ENCODE measurements around the gene FCSK.
"Not testable (repeated sequence)": the region's sequence is repeated elsewhere in the genome, so short reads cannot be mapped to it uniquely, and the experiment has no call there.

Gene FCSK

GRCh38 chr16:70523076-70523742 lies 68.8 kb downstream of the FCSK start, which contains the start of gene COG4:
TSS of gene COG4 (minus strand) at chr16:70523554. CDS start at chr16:70523543, 11 bp downstream.
- H3K27me3 ChIP-seq (ENCODE audit: control insufficient read depth in 1 of 2, insufficient read depth in 2 of 2, low read length in 2 of 2) = no peaks in the 10 kb centered on the region
- peak within 1 kb of the TSS; percentile 87 to 90 for H3K9ac ChIP-seq (ENCODE audit: low read depth in 1 of 2, low read length in 2 of 2)
- peaks cover 9 to 12% of the 10 kb centered on the region in 2 donors for H3K36me3 ChIP-seq (ENCODE audit: control insufficient read depth in 1 of 2, insufficient read depth in 2 of 2, low read length in 2 of 2)
- H3K4me1 ChIP-seq (ENCODE audit: control insufficient read depth in 1 of 2, insufficient read depth in 2 of 2, low read length in 2 of 2) = peaks cover 26 to 29% of the 10 kb centered on the region in 2 donors
- H3K27ac ChIP-seq (ENCODE audit: low read depth, low read length) = peak within 1 kb of the TSS; percentile 71
- H3K9me3 ChIP-seq (ENCODE audit: control insufficient read depth in 1 of 2, low read length in 2 of 2) = no peaks in the 10 kb centered on the region
- peak within 1 kb of the TSS; percentile 98 to 100 for H3K4me3 ChIP-seq (ENCODE audit: low read depth in 1 of 2, low read length in 2 of 2)

GRCh38 chr16:70523743-70524398 lies 69.5 kb downstream of the FCSK start, which contains the start of gene SF3B3:
TSS of gene SF3B3 (plus strand) at chr16:70523816. CDS start at chr16:70526657, 2,841 bp downstream.
- Histone ChIP-seq H3K36me3 (ENCODE audit: control insufficient read depth in 1 of 2, insufficient read depth in 2 of 2, low read length in 2 of 2) (peaks cover 12 to 18% of the 10 kb centered on the region in 2 donors), H3K4me3 (ENCODE audit: low read depth in 1 of 2, low read length in 2 of 2) (peak within 1 kb of the TSS; percentile 98 to 100), H3K9ac (ENCODE audit: low read depth in 1 of 2, low read length in 2 of 2) (peak within 1 kb of the TSS; percentile 87 to 90), H3K4me1 (ENCODE audit: control insufficient read depth in 1 of 2, insufficient read depth in 2 of 2, low read length in 2 of 2) (peaks cover 26 to 30% of the 10 kb centered on the region in 2 donors), H3K9me3 (ENCODE audit: control insufficient read depth in 1 of 2, low read length in 2 of 2) (no peaks in the 10 kb centered on the region), H3K27me3 (ENCODE audit: control insufficient read depth in 1 of 2, insufficient read depth in 2 of 2, low read length in 2 of 2) (no peaks in the 10 kb centered on the region), H3K27ac (ENCODE audit: low read depth, low read length) (peak within 1 kb of the TSS; percentile 71)

GRCh38 chr16:70524399-70524825 lies 70.0 kb downstream of the FCSK start:
- peak overlapping the region; percentile 98 to 100 for H3K4me3 ChIP-seq (ENCODE audit: low read depth in 1 of 2, low read length in 2 of 2)
- not testable (repeated sequence) for H3K27me3 ChIP-seq (ENCODE audit: control insufficient read depth in 1 of 2, insufficient read depth in 2 of 2, low read length in 2 of 2); H3K9me3 ChIP-seq (ENCODE audit: control insufficient read depth in 1 of 2, low read length in 2 of 2)
- peaks cover 32 to 33% of the 10 kb centered on the region in 2 donors for H3K4me1 ChIP-seq (ENCODE audit: control insufficient read depth in 1 of 2, insufficient read depth in 2 of 2, low read length in 2 of 2)
- peaks cover 13 to 19% of the 10 kb centered on the region in 2 donors for H3K36me3 ChIP-seq (ENCODE audit: control insufficient read depth in 1 of 2, insufficient read depth in 2 of 2, low read length in 2 of 2)
- peak overlapping the region; percentile 87 to 90 for H3K9ac ChIP-seq (ENCODE audit: low read depth in 1 of 2, low read length in 2 of 2)
- H3K27ac ChIP-seq (ENCODE audit: low read depth, low read length) = peak overlapping the region; percentile 71

GRCh38 chr16:70526403-70526802 lies 72.0 kb downstream of the FCSK start:
- H3K9ac ChIP-seq (ENCODE audit: low read depth in 1 of 2, low read length in 2 of 2) = no peak overlapping the region
- H3K4me1 ChIP-seq (ENCODE audit: control insufficient read depth in 1 of 2, insufficient read depth in 2 of 2, low read length in 2 of 2) = peaks cover 32 to 33% of the 10 kb centered on the region in 2 donors
- no peaks in the 10 kb centered on the region for H3K27me3 ChIP-seq (ENCODE audit: control insufficient read depth in 1 of 2, insufficient read depth in 2 of 2, low read length in 2 of 2)
- no peak overlapping the region for H3K4me3 ChIP-seq (ENCODE audit: low read depth in 1 of 2, low read length in 2 of 2)
- H3K9me3 ChIP-seq (ENCODE audit: control insufficient read depth in 1 of 2, low read length in 2 of 2) = no peaks in the 10 kb centered on the region
- H3K27ac ChIP-seq (ENCODE audit: low read depth, low read length) = no peak overlapping the region
- peaks cover 14 to 32% of the 10 kb centered on the region in 2 donors for H3K36me3 ChIP-seq (ENCODE audit: control insufficient read depth in 1 of 2, insufficient read depth in 2 of 2, low read length in 2 of 2)

GRCh38 chr16:70527315-70527996 lies 73.1 kb downstream of the FCSK start:
- Histone ChIP-seq H3K4me3 (ENCODE audit: low read depth in 1 of 2, low read length in 2 of 2) (no peak overlapping the region), H3K4me1 (ENCODE audit: control insufficient read depth in 1 of 2, insufficient read depth in 2 of 2, low read length in 2 of 2) (peaks cover 28 to 30% of the 10 kb centered on the region in 2 donors)

GRCh38 chr16:70529051-70529777 lies 74.8 kb downstream of the FCSK start:
- Histone ChIP-seq H3K27me3 (ENCODE audit: control insufficient read depth in 1 of 2, insufficient read depth in 2 of 2, low read length in 2 of 2) (no peaks in the 10 kb centered on the region), H3K4me3 (ENCODE audit: low read depth in 1 of 2, low read length in 2 of 2) (no peak overlapping the region), H3K4me1 (ENCODE audit: control insufficient read depth in 1 of 2, insufficient read depth in 2 of 2, low read length in 2 of 2) (peaks cover 24 to 25% of the 10 kb centered on the region in 2 donors), H3K9ac (ENCODE audit: low read depth in 1 of 2, low read length in 2 of 2) (no peak overlapping the region), H3K27ac (ENCODE audit: low read depth, low read length) (no peak overlapping the region), H3K9me3 (ENCODE audit: control insufficient read depth in 1 of 2, low read length in 2 of 2) (no peaks in the 10 kb centered on the region), H3K36me3 (ENCODE audit: control insufficient read depth in 1 of 2, insufficient read depth in 2 of 2, low read length in 2 of 2) (peaks cover 25 to 60% of the 10 kb centered on the region in 2 donors)

More at GRCh38 chr16:70527315-70527996, 73.1 kb downstream of the FCSK start:
- H3K27me3 ChIP-seq (ENCODE audit: control insufficient read depth in 1 of 2, insufficient read depth in 2 of 2, low read length in 2 of 2) = no peaks in the 10 kb centered on the region
- peaks cover 18 to 43% of the 10 kb centered on the region in 2 donors for H3K36me3 ChIP-seq (ENCODE audit: control insufficient read depth in 1 of 2, insufficient read depth in 2 of 2, low read length in 2 of 2)
- no peak overlapping the region for H3K9ac ChIP-seq (ENCODE audit: low read depth in 1 of 2, low read length in 2 of 2)
- H3K27ac ChIP-seq (ENCODE audit: low read depth, low read length) = no peak overlapping the region
- H3K9me3 ChIP-seq (ENCODE audit: control insufficient read depth in 1 of 2, low read length in 2 of 2) = no peaks in the 10 kb centered on the region

Measured in duodenal mucosa (tissue), 2 donors.